Stimulated activated CD4-positive, alpha-beta T cell treated with anti-CD3 and anti-CD28 coated beads, TNF-alpha, amount 100 ng/mL, for 24 hours (primary cell): ENCODE measurements around the gene MRPS7.
"Not testable (repeated sequence)": the region's sequence is repeated elsewhere in the genome, so short reads cannot be mapped to it uniquely, and the experiment has no call there.

Experiments
- DNase-seq, 3 experiments: peaks; one replicate each; pipeline ENCODE4 v3.0.0-alpha.2; 2020; ENCODE audit warnings: low read depth in 3 of 3

Gene MRPS7

GRCh38 chr17:75271233-75271954 is 9.7 kb downstream of the MRPS7 start:
- peak; percentile 77 to 84 (median 82) for DNase-seq

DNA sequence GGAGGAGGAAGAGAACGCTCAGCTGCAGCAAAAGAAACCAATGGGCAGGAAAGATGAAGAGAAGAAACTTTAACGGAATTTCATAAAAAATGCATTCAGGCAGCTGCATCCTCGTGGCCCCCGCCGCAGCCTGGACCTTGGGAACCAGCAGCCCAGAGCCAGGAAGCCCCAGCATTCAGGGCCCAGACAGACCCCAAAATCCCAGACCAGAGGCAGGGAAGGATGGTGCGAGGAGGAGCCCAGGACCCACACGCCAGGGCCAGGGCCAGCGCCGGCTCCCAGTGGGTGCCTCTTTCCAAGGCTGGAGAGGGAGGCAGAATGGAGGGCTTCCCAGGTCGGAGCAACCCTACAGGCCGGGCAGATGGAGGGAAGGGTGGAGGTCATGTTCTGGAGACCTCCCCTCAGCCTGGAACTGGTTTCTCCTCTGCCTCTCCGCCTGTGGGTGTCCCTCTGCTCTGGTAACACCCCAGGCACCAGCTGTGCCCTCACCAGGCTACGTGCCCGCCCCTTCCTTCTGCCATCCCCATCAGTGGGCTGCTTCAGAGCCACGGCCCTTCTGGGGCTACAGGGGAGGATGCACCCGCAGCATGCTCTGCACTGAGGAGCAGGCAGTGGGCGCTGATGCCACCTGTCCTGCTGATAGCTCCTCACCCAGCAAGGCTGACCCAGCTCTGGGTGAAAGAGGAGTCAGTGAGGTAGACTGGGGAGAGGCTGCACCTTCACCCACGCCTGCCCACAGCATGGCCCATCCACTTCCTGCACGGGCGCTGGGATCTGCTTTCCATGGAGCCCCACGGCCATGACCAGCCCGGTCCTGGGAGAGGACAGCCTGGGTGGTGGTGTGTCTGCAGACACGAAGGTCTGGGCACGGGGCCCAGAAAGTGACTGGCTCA is 10.5 kb downstream of the MRPS7 start:
- peak in 1 of 3 experiments; percentile 26 for DNase-seq

DNA sequence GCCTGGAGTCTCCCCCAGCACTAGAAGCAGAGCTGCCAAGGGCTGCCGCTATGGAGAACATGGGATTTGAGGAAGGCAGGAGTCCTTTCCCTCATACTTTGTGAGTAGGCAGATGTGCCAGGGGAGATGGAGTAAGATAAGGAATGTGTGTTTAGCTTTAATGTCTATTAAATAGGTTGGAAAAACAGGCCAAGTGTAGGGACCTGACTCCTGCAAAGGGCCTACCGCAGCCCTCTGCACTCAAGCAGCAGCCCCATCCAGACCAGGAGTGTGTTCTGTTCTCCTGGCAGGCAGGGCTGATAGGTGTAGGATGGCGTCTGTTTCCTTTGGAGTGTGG is 11.1 kb downstream of the MRPS7 start:
- no peak for DNase-seq

GRCh38 chr17:75273977-75274708 is 12.5 kb downstream of the MRPS7 start:
- DNase-seq: no peak

GRCh38 chr17:75277664-75278071 is 16.0 kb downstream of the MRPS7 start:
- DNase-seq: no peak

- DNase-seq: not testable (repeated sequence)
Observed at GRCh38 chr17:75280189-75280588, 18.5 kb downstream of the MRPS7 start.

GRCh38 chr17:75285123-75285522 is 23.4 kb downstream of the MRPS7 start:
- no peak for DNase-seq

DNA sequence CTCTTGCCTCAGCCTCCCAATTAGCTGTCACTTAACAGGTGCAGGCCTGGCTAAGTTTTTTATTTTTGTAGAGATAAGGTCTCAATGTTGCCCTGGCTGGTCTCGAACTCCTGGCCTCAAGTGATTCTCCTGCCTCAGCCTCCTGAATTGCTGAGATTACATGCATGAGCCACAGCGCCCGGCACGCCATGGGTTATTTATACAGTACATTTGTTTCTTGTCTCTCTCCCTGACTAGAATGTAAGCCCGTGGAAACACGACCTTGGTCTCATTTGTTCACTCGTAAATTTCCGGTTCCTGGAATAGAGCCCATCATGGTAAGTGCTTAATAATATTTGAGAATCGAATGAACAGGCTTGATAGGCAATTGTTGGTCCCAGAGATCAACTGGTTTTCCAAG is 25.5 kb downstream of the MRPS7 start:
- no peak for DNase-seq

DNA sequence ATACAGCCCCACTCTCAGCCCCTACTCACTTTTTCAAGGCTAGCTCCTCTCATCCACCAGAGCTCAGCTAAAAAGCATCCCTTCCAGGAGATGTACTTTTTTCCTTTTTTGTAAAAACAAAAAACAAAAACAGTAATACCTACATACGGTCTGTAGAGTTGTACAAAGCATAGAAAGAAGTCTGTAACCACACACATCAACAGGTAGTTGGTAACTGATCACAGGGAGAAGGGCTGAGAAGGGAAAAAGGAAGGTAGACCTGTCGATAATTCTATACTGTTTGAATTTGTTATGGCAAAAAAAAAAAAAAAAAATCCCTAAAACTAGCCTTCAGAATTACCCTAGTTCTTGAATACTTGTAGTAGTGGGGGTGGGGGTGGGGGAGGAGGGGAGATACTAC is 26.7 kb downstream of the MRPS7 start:
- DNase-seq: no peak

GRCh38 chr17:75288770-75289114 is 27.1 kb downstream of the MRPS7 start:
- DNase-seq: peak in 1 of 3 experiments; percentile 53

DNA sequence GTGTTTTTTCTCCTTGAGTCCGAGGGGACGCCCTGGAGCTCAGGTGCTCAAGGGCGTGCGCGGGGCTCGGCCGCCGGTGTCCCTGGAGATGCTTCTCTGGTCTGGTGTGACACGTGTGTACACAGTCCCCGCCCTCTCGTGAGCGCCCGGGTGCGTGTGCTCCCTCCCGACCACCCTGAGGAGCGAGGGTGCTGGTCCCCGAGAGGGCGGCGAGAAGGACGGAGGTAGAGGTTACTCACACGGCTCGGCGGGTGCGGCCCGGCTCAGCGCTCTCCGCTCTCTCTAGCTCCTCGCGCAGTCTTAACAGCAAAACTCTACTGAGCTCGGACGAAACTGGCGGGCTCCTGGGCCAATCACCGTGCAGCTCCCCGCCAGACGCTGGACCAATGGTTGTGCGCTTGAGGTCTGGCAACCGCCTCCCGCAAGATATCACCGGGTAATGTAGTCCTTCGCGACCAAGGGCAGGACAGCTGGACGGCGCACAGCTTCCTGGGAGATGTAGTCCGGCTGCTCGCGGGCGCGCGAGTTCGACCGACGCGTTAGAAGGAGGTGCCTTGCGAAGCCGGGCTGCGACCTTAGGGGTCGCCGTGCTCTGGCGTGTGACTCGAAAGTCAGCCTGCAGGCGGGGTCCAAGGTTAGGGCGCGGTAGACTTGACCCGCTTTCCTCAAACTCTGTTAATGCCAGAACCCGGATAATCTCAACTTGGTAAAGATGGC is 27.6 kb downstream of the MRPS7 start, which contains the start of gene SLC25A19:
Gene SLC25A19, minus strand, starts transcription at position 319 of the 717 bp plus-strand sequence. CDS start 2,669 bp downstream, outside the sequence.
- DNase-seq: peak; percentile 88 to 97 (median 92)

- peak; percentile 48 to 66 (median 60) for DNase-seq
Observed at GRCh38 chr17:75289832-75290337, 28.2 kb downstream of the MRPS7 start.

GRCh38 chr17:75292810-75293448 is 31.2 kb downstream of the MRPS7 start:
- DNase-seq: not testable (repeated sequence)

- DNase-seq: no peak
Observed at GRCh38 chr17:75295201-75296158, 33.8 kb downstream of the MRPS7 start.

DNA sequence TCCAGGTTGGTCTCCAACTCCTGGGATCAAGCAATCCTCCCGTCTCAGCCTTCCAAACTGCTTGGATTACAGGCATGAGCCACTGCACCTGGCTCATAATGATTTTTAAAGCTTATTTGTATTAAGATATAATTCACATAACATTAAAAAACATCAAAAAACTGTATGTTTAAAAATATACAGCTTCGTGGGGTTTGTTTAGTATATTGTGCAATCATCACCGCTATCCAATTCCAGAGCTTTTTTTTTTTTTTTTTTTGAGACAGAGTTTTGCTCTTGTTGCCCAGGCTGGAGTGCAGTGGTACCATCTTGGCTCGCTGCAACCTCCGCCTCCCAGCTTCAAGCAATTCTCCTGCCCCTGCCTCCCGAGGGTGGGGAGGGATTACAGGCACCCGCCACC is 38.6 kb downstream of the MRPS7 start:
- no peak for DNase-seq

DNA sequence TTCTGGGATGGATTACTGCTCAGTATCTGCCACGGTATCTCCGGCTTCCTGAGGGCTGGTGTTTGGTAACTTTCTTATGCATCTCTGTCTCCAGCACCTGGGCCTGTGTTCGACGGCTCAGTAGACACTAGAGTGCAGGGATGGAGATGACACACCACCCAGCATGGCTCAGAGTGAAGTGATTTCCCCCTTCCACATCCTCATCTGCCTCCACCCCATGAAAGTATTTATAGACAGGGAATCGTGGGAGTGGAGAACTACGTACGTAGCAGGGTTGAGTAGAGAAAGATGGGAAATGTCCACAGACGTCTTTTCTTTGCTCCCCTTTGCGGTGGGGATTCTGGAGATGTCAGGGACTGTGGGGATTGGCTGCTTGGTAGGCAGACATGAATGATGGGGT is 39.4 kb downstream of the MRPS7 start:
- DNase-seq: no peak

GRCh38 chr17:75301502-75302206 is 40.0 kb downstream of the MRPS7 start:
- DNase-seq: no peak

DNA sequence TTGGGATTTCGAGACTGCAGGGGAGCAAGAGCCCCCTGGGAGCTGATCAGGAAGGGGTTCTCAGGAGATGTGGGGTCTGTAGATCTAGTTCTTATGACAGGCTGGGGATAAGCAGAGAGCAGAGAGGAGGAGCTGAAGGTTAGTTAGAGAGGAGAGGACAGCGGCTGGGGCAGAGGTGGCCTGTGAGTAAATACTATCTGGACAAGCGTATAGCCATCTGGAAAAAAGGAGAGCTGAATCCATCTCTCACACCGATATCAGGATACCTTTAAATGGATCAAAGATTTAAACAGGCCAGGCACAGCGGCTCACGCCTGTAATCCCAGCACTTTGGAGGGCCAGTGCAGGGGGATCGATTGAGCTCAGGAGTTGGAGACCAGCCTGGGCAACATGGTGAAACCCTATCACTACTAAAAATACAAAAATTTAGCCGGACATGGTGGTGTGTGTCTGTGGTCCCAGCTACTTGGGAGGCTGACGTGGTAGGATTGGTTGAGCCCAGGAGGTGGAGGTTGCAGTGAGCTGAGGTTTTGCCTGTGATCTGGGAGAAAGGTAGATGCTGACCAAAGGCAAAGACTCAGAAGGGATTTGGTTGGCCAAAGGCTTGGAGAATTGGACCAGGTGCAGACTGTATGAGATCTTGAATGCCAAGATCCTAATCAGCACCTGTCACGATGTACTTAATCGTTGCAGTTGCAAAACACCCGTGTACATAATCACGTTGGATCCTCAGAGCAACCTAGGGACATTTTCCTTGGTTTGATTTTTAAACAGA is 46.5 kb downstream of the MRPS7 start:
- DNase-seq: no peak
